Measurements from ENCODE around the gene C2CD4B.

- no peak for TF ChIP-seq CTCF (IDR thresholded peaks at IDR 0.05)
- no peak for TF ChIP-seq ZFX (IDR thresholded peaks at IDR 0.05; ENCODE audit: borderline replicate concordance)
Observed at GRCh38 chr15:62163397-62164013, 1.6 kb downstream of the C2CD4B start.
